Kidney epithelial cell (primary cell): ENCODE data around the gene ID3. TPM values are rescaled to one million over a fixed set of nuclear protein-coding genes. Genes with fewer than 3 reads are reported as not detected.

ENCODE experiments used
- DNase-seq: peaks from one replicate; pipeline ENCODE4 v3.0.0-alpha.2; 2010; ENCODE audit warnings: low read depth
- H3K27me3 ChIP-seq: 2 replicates; pipeline ENCODE4 v1.6.0; 2011; ENCODE audit warnings: low read length; ENCODE audit not compliant: control insufficient read depth, insufficient read depth
- H3K36me3 ChIP-seq: 2 replicates; pipeline ENCODE4 v1.5.1; 2011; ENCODE audit warnings: low read length; ENCODE audit not compliant: control insufficient read depth, insufficient read depth
- H3K4me3 ChIP-seq: 2 replicates; pipeline ENCODE4 v1.5.1; 2011; ENCODE audit warnings: low read depth, mild to moderate bottlenecking, control low read depth, low read length
- total RNA-seq: library from RNA; depleted of rRNA; stranded (reverse); fragments of >200 nt; gene quantifications from 2 replicates; pipeline ENCODE4 v1.2.3, GENCODE V29; 2015
- TF ChIP-seq, protein P1 (sequence below): IDR thresholded peaks from 2 replicates; pipeline ENCODE4 v1.5.1; 2011; ENCODE audit warnings: mild to moderate bottlenecking, moderate library complexity, low read length, control low read depth, inconsistent platforms; ENCODE audit not compliant: insufficient read depth, poor library complexity, severe bottlenecking

Gene ID3
- total RNA-seq, 1 donor from 2014 or later = 77.5 TPM

- no peak for DNase-seq
- Histone ChIP-seq H3K4me3 (no peak overlapping the region), H3K27me3 (no peaks in the 10 kb centered on the region), H3K36me3 (no peaks in the 10 kb centered on the region)
- TF ChIP-seq, protein P1, sequence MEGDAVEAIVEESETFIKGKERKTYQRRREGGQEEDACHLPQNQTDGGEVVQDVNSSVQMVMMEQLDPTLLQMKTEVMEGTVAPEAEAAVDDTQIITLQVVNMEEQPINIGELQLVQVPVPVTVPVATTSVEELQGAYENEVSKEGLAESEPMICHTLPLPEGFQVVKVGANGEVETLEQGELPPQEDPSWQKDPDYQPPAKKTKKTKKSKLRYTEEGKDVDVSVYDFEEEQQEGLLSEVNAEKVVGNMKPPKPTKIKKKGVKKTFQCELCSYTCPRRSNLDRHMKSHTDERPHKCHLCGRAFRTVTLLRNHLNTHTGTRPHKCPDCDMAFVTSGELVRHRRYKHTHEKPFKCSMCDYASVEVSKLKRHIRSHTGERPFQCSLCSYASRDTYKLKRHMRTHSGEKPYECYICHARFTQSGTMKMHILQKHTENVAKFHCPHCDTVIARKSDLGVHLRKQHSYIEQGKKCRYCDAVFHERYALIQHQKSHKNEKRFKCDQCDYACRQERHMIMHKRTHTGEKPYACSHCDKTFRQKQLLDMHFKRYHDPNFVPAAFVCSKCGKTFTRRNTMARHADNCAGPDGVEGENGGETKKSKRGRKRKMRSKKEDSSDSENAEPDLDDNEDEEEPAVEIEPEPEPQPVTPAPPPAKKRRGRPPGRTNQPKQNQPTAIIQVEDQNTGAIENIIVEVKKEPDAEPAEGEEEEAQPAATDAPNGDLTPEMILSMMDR = no peak
These were observed 34.4 kb downstream of the ID3 start for GRCh38 chr1:23524716-23525401.

GRCh38 chr1:23524163-23524562 is 35.1 kb downstream of the ID3 start:
- H3K4me3 ChIP-seq = no peak overlapping the region
- TF ChIP-seq, protein P1 = no peak
- no peaks in the 10 kb centered on the region for H3K27me3 ChIP-seq
- DNase-seq = no peak
- H3K36me3 ChIP-seq = no peaks in the 10 kb centered on the region

GRCh38 chr1:23522244-23522982 is 36.9 kb downstream of the ID3 start:
- no peaks in the 10 kb centered on the region for H3K36me3 ChIP-seq
- DNase-seq = no peak
- no peaks in the 10 kb centered on the region for H3K27me3 ChIP-seq
- no peak overlapping the region for H3K4me3 ChIP-seq
- TF ChIP-seq, protein P1 = no peak

GRCh38 chr1:23521588-23521987 is 37.7 kb downstream of the ID3 start:
- no peak for DNase-seq
- Histone ChIP-seq H3K36me3 (no peaks in the 10 kb centered on the region), H3K4me3 (no peak overlapping the region), H3K27me3 (no peaks in the 10 kb centered on the region)
- TF ChIP-seq, protein P1 = no peak

- no peaks in the 10 kb centered on the region for H3K36me3 ChIP-seq
- no peak overlapping the region for H3K4me3 ChIP-seq
- H3K27me3 ChIP-seq = no peaks in the 10 kb centered on the region
- TF ChIP-seq, protein P1 = no peak
- no peak for DNase-seq
These were observed 41.7 kb downstream of the ID3 start for GRCh38 chr1:23517581-23517980.
